Adrenal gland (tissue), 12 donors: ENCODE measurements around the gene ARID5B. TPM values are rescaled to one million over a fixed set of nuclear protein-coding genes. Genes with fewer than 3 reads are reported as not detected.

Source experiments
- DNase-seq, 7 donors: peaks; one replicate each; pipeline ENCODE4 v3.0.0-alpha.2; 2019 to 2020
- H3K27ac ChIP-seq, 5 donors: fragments of 200-600 bp; sonication (generic) in 4 of 5; 1 replicate in 3 of 5; 2 replicates in 2 of 5; pipeline versions ENCODE4 v1.5.1 to v1.8.0; 2016 to 2020; ENCODE audit warnings: mild to moderate bottlenecking in 1 of 5
- H3K27me3 ChIP-seq: fragments of 200-600 bp; 2 replicates; pipeline ENCODE4 v1.8.0; 2021
- H3K36me3 ChIP-seq, 2 donors: fragments of 200-600 bp; replicated peaks in 1 of 2; 1 replicate in 1 of 2; 2 replicates in 1 of 2; pipeline versions ENCODE4 v1.5.1 to v1.8.0; 2018 to 2022
- H3K4me1 ChIP-seq, 2 donors: fragments of 200-600 bp; replicated peaks in 1 of 2; 1 replicate in 1 of 2; 2 replicates in 1 of 2; pipeline versions ENCODE4 v1.5.1 to v1.8.0; 2018 to 2021
- H3K4me3 ChIP-seq, 4 donors: fragments of 200-600 bp; sonication (generic) in 3 of 4; one replicate each; pipeline ENCODE4 v1.5.1; 2016 to 2018
- H3K9me3 ChIP-seq, 3 donors: fragments of 200-600 bp; sonication (generic) in 1 of 3; replicated peaks in 1 of 3; 1 replicate in 2 of 3; 2 replicates in 1 of 3; pipeline versions ENCODE4 v1.5.1 to v1.8.0; 2016 to 2021
- POLR2A ChIP-seq, 2 donors: fragments of 450-650 bp; IDR thresholded peaks; one replicate each; pipeline ENCODE4 v1.6.1; 2017; ENCODE audit warnings: antibody characterized with exemption in 2 of 2, mild to moderate bottlenecking in 2 of 2, moderate library complexity in 1 of 2
- WGBS, 4 donors: extraction: QIAGEN DNeasy Blood & Tissue Kit in 2 of 4; methylation state at CpG; one replicate each; pipeline versions ENCODE4 v1.1.5 to v1.1.7; 2013 to 2017; 5-methylcytosine and 5-hydroxymethylcytosine counted together
- intact Hi-C, 2 donors: fragments of 100-400 bp; cut with DNase I; formaldehyde crosslinking; loops; one replicate each; pipeline versions ENCODE4 v1.14.1 to v1.15.0; 2022 to 2023
- polyA plus RNA-seq, 3 donors: library from polyadenylated mRNA; stranded (reverse); fragments of 200-250 nt in 2 of 3; fragments of 350-450 nt in 1 of 3; fragmentation: Illumina TruSeq in 1 of 3; extraction: RNeasy Lipid Tissue Mini Kit (QIAGEN cat#74804) in 1 of 3; gene quantifications; one replicate each; pipeline ENCODE4 v1.2.3, GENCODE V29; 2013 to 2014
- total RNA-seq, 9 donors: library from RNA; depleted of rRNA in 4 of 9; stranded (reverse); fragments of >200 nt in 4 of 9; fragments of 120-200 nt in 1 of 9; fragmentation: NEBNext Ultra II Directional in 1 of 9; extraction: Animal tissue kit (Norgen Biotek cat#: 25700) in 1 of 9; gene quantifications; one replicate each; pipeline versions ENCODE4 v1.1.0 to v1.2.4, GENCODE V29; 2013 to 2023
- TF ChIP-seq, protein P1 (sequence below), 6 experiments: fragments of 450-650 bp in 4 of 6; fragments of 200-600 bp in 2 of 6; sonication (generic) in 1 of 6; IDR thresholded peaks; 1 replicate in 5 of 6; 2 replicates in 1 of 6; pipeline versions ENCODE4 v1.5.1 to v1.8.0; 2016 to 2021; ENCODE audit warnings: antibody characterized with exemption in 6 of 6, mild to moderate bottlenecking in 2 of 6, moderate library complexity in 1 of 6
- donor health status: healthy with polysubstance abuse.
- donor health status: Bipolar disorder and iron deficiency.
- donor health status: DM: yes; HTN: yes; CAD: no.
- donor health status: DM: no; HTN: no; CAD: no.
- donor health status: DM: no; HTN: no; CAD: no.
- donor health status: DM: yes; HTN: yes; CAD: no.

ARID5B gene
- total and polyA plus RNA-seq, 12 donors: 5.7 to 42.4 (median 23.8) TPM

DNA sequence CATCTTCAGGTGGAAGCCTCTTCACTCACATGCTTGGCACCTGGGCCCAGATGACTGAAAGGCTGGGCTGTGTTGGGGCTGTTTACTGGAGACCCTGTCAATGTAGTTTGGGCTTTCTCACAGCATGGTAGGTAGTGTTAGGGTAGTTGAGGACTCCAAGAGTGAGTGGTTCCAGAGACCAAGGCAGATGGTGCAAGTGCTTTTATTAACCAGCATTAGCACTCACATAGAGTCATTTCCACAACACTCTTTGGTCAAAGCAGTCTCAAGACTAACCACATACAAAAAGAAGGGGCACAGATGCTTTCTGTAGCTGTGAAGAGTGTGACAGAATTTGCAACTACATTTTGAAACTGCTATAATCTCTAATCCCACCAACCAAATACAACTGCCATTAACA lies 232.1 kb downstream of the ARID5B start:
- intact Hi-C loops: no loop called here

DNA sequence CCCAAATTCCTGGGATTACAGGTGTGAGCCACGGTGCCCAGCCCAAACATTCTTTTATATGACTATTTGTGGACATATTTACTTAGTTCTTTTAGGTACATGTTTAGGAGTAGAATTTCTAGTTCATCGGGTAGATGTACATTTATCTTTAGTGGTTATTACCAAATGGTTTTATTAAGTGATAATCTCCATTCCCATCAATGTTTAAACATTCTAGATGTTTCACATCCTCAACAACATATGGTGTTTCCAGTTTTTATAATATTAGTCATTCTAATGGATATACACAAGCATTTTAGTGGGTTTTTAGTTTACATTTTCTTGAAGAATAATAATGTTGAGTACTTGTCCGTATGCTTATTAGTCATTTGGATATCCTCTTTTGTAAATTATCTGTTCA lies 235.4 kb downstream of the ARID5B start:
- H3K9me3 ChIP-seq: no peaks in the 10 kb centered on the region
- intact Hi-C loops: no loop called here

More for the DNA sequence above, 232.1 kb downstream of the ARID5B start:
- H3K4me3 ChIP-seq: no peak overlapping the region
- no peak for TF ChIP-seq POLR2A (IDR thresholded peaks at IDR 0.05)
- TF ChIP-seq, protein P1, sequence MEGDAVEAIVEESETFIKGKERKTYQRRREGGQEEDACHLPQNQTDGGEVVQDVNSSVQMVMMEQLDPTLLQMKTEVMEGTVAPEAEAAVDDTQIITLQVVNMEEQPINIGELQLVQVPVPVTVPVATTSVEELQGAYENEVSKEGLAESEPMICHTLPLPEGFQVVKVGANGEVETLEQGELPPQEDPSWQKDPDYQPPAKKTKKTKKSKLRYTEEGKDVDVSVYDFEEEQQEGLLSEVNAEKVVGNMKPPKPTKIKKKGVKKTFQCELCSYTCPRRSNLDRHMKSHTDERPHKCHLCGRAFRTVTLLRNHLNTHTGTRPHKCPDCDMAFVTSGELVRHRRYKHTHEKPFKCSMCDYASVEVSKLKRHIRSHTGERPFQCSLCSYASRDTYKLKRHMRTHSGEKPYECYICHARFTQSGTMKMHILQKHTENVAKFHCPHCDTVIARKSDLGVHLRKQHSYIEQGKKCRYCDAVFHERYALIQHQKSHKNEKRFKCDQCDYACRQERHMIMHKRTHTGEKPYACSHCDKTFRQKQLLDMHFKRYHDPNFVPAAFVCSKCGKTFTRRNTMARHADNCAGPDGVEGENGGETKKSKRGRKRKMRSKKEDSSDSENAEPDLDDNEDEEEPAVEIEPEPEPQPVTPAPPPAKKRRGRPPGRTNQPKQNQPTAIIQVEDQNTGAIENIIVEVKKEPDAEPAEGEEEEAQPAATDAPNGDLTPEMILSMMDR (IDR thresholded peaks at IDR 0.05): no peak
- H3K4me1 ChIP-seq: no peaks in the 10 kb centered on the region
- no peak for DNase-seq
- no peaks in the 10 kb centered on the region for H3K36me3 ChIP-seq
- no peaks in the 10 kb centered on the region for H3K27me3 ChIP-seq
- H3K27ac ChIP-seq: no peak overlapping the region
- no peaks in the 10 kb centered on the region for H3K9me3 ChIP-seq

More for the DNA sequence above, 235.4 kb downstream of the ARID5B start:
- no peaks in the 10 kb centered on the region for H3K4me1 ChIP-seq
- TF ChIP-seq POLR2A (IDR thresholded peaks at IDR 0.05): no peak
- TF ChIP-seq, protein P1 (IDR thresholded peaks at IDR 0.05): no peak
- no peak for DNase-seq
- H3K4me3 ChIP-seq: no peak overlapping the region
- H3K27ac ChIP-seq: no peak overlapping the region
- no peaks in the 10 kb centered on the region for H3K36me3 ChIP-seq
- WGBS, 4 donors: 87 to 97% (median 95%) methylated on average over 3 of the region's 3 CpGs
- H3K27me3 ChIP-seq: no peaks in the 10 kb centered on the region

Other genes starting within 250 kb of the ARID5B start
- 1 to 10 TPM in 1 of 9 donors, under 1 TPM in 2, not detected in 6; 0.36 to 2.4 (median 0.51) TPM for gene CABCOCO1, start 238.8 kb upstream of the ARID5B start, total RNA-seq
- gene CABCOCO1, start 238.8 kb upstream of the ARID5B start, polyA plus RNA-seq: 1 to 10 TPM in 2 of 3 donors, under 1 TPM in 1; 0.48 to 2.9 (median 2.5) TPM